Neural cell (in vitro differentiated cells): ENCODE measurements around the gene KRT35. TPM values are rescaled to one million over a fixed set of nuclear protein-coding genes. Genes with fewer than 3 reads are reported as not detected.

Experiments used
- H2AFZ ChIP-seq: fragments of 200-600, 300-800 bp; sonication (generic), shearing (Covaris generic); 2 replicates; pipeline ENCODE4 v1.6.0; 2014; ENCODE audit warnings: low read depth, mild to moderate bottlenecking, antibody characterized with exemption, low read length, moderate library complexity
- H3F3A ChIP-seq: fragments of 200-600 bp; shearing (Covaris generic); 2 replicates; pipeline ENCODE4 v1.6.1; 2016; ENCODE audit warnings: mild to moderate bottlenecking, moderate library complexity, mixed read lengths, antibody characterized with exemption, low read length; ENCODE audit not compliant: insufficient read depth, poor library complexity, severe bottlenecking
- H3K27ac ChIP-seq: fragments of 200-600, 300-800 bp; sonication (generic), shearing (Covaris generic); 2 replicates; pipeline ENCODE4 v1.5.1; 2014; ENCODE audit warnings: mild to moderate bottlenecking, low read length, moderate library complexity
- H3K27me3 ChIP-seq: fragments of 300-800, 200-600 bp; sonication (generic), shearing (Covaris generic); 2 replicates; pipeline ENCODE4 v1.6.0; 2014; ENCODE audit warnings: mild to moderate bottlenecking, low read depth, low read length, moderate library complexity; ENCODE audit not compliant: insufficient read depth
- H3K36me3 ChIP-seq: fragments of 300-800, 200-600 bp; sonication (generic), shearing (Covaris generic); 2 replicates; pipeline ENCODE4 v1.5.1; 2014; ENCODE audit warnings: mild to moderate bottlenecking, antibody characterized with exemption, low read length, moderate library complexity; ENCODE audit not compliant: insufficient read depth
- H3K4me2 ChIP-seq: fragments of 300-800, 200-600 bp; sonication (generic), shearing (Covaris generic); 2 replicates; pipeline ENCODE4 v1.6.0; 2014; ENCODE audit warnings: mild to moderate bottlenecking, low read length
- H3K4me3 ChIP-seq: fragments of 300-800, 200-600 bp; sonication (generic), shearing (Covaris generic); 2 replicates; pipeline ENCODE4 v1.5.1; 2014; ENCODE audit warnings: mild to moderate bottlenecking, low read length, moderate library complexity
- H3K79me2 ChIP-seq: fragments of 200-600 bp; shearing (Covaris generic); replicated peaks from 2 replicates; pipeline ENCODE4 v1.6.0; 2014; ENCODE audit warnings: mild to moderate bottlenecking, low read length, moderate library complexity; ENCODE audit not compliant: insufficient read depth
- H3K9ac ChIP-seq: fragments of 300-800, 200-600 bp; sonication (generic), shearing (Covaris generic); 2 replicates; pipeline ENCODE4 v1.6.1; 2016; ENCODE audit warnings: mild to moderate bottlenecking, low read length, mixed read lengths
- H3K9me2 ChIP-seq: fragments of 200-600 bp; shearing (Covaris generic); 2 replicates; pipeline ENCODE4 v1.6.1; 2016; ENCODE audit warnings: mild to moderate bottlenecking, low read length, mixed read lengths; ENCODE audit not compliant: insufficient read depth
- H3K9me3 ChIP-seq: fragments of 200-600, 300-800 bp; sonication (generic), shearing (Covaris generic); 2 replicates; pipeline ENCODE4 v1.6.1; 2016; ENCODE audit warnings: mild to moderate bottlenecking, mixed run types, low read length, moderate library complexity, mixed read lengths
- H4K20me1 ChIP-seq: fragments of 200-600 bp; shearing (Covaris generic); 2 replicates; pipeline ENCODE4 v1.6.1; 2016; ENCODE audit warnings: mild to moderate bottlenecking, mixed run types; ENCODE audit not compliant: insufficient read depth
- EP300 ChIP-seq: fragments of 450-650 bp; conservative IDR thresholded peaks from 2 replicates; pipeline ENCODE4 v1.6.1; 2014; ENCODE audit warnings: antibody characterized with exemption, mild to moderate bottlenecking, moderate library complexity; ENCODE audit not compliant: poor library complexity, severe bottlenecking
- EZH2 ChIP-seq: fragments of 200-600, 300-800 bp; shearing (Covaris generic), sonication (generic); IDR thresholded peaks from 2 replicates; pipeline ENCODE4 v1.6.1; 2014; ENCODE audit warnings: antibody characterized with exemption, low read length, borderline replicate concordance, mild to moderate bottlenecking; ENCODE audit not compliant: insufficient read depth, poor library complexity, severe bottlenecking
- MXI1 ChIP-seq: fragments of 450-650 bp; conservative IDR thresholded peaks from 2 replicates; pipeline ENCODE4 v1.6.1; 2014; ENCODE audit warnings: antibody characterized with exemption, mild to moderate bottlenecking; ENCODE audit not compliant: poor library complexity, severe bottlenecking
- POLR2AphosphoS5 ChIP-seq: IDR thresholded peaks from 2 replicates; pipeline ENCODE4 v1.6.1; 2012
- RAD21 ChIP-seq: fragments of 450-650 bp; conservative IDR thresholded peaks from 2 replicates; pipeline ENCODE4 v1.6.1; 2014; ENCODE audit warnings: antibody characterized with exemption, mild to moderate bottlenecking, moderate library complexity
- SMC3 ChIP-seq: fragments of 450-650 bp; conservative IDR thresholded peaks from 2 replicates; pipeline ENCODE4 v1.6.1; 2014; ENCODE audit warnings: antibody characterized with exemption, mild to moderate bottlenecking, moderate library complexity; ENCODE audit not compliant: poor library complexity
- TAF1 ChIP-seq: IDR thresholded peaks from 2 replicates; pipeline ENCODE4 v1.6.1; 2012; ENCODE audit warnings: low read depth
- polyA plus RNA-seq: library from polyadenylated mRNA; depleted of rRNA; stranded (reverse); fragments of >200 nt; gene quantifications from 2 replicates; pipeline ENCODE4 v1.2.3, GENCODE V29; 2014
- TF ChIP-seq, protein P1 (sequence below): IDR thresholded peaks from 2 replicates; pipeline ENCODE4 v1.6.1; 2012; ENCODE audit warnings: borderline replicate concordance
- TF ChIP-seq, protein P2 (sequence below): fragments of 450-650 bp; IDR thresholded peaks from 2 replicates; pipeline ENCODE4 v1.5.1; 2014; ENCODE audit warnings: antibody characterized with exemption, mild to moderate bottlenecking, moderate library complexity; ENCODE audit not compliant: poor library complexity, severe bottlenecking

The KRT35 gene
- polyA plus RNA-seq, 1 donor from 2014 or later, result not detected

DNA sequence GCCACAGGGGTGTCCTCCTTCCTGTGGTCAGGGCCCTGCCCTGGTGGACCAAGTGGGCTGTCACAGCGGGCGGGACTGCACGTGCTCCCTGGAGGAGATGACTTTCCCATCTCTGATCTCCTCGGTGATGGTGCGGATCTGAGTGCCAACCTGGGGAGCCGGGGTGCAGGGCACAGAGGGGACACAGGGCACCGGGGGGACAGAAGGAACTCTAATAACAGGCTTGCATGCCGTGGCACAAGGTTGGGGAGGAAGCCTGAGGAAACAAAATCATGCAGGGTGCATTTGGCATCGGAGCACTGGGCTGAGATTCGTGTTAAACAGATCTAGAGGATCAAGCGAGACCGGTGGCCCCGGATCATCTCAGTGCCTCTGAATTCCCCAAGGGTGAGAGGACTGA, 5.4 kb upstream of the KRT35 start:
- H3K79me2 ChIP-seq, result no peaks in the 10 kb centered on the region
- no peak overlapping the region for H3K27ac ChIP-seq
- H3K4me2 ChIP-seq, result no peak overlapping the region
- H3K4me3 ChIP-seq, result no peak overlapping the region
- H2AFZ ChIP-seq, result no peak overlapping the region
- no peaks in the 10 kb centered on the region for H3F3A ChIP-seq
- no peaks in the 10 kb centered on the region for H3K9me2 ChIP-seq
- no peaks in the 10 kb centered on the region for H3K27me3 ChIP-seq
- H3K9me3 ChIP-seq, result no peaks in the 10 kb centered on the region
- no peak for TF ChIP-seq EZH2
- TF ChIP-seq RAD21, result no peak
- TF ChIP-seq, protein P1, sequence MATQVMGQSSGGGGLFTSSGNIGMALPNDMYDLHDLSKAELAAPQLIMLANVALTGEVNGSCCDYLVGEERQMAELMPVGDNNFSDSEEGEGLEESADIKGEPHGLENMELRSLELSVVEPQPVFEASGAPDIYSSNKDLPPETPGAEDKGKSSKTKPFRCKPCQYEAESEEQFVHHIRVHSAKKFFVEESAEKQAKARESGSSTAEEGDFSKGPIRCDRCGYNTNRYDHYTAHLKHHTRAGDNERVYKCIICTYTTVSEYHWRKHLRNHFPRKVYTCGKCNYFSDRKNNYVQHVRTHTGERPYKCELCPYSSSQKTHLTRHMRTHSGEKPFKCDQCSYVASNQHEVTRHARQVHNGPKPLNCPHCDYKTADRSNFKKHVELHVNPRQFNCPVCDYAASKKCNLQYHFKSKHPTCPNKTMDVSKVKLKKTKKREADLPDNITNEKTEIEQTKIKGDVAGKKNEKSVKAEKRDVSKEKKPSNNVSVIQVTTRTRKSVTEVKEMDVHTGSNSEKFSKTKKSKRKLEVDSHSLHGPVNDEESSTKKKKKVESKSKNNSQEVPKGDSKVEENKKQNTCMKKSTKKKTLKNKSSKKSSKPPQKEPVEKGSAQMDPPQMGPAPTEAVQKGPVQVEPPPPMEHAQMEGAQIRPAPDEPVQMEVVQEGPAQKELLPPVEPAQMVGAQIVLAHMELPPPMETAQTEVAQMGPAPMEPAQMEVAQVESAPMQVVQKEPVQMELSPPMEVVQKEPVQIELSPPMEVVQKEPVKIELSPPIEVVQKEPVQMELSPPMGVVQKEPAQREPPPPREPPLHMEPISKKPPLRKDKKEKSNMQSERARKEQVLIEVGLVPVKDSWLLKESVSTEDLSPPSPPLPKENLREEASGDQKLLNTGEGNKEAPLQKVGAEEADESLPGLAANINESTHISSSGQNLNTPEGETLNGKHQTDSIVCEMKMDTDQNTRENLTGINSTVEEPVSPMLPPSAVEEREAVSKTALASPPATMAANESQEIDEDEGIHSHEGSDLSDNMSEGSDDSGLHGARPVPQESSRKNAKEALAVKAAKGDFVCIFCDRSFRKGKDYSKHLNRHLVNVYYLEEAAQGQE, result no peak
- no peak for TF ChIP-seq TAF1
- no peak for TF ChIP-seq EP300
- no peak for TF ChIP-seq POLR2AphosphoS5
- TF ChIP-seq SMC3, result no peak
- TF ChIP-seq, protein P2, sequence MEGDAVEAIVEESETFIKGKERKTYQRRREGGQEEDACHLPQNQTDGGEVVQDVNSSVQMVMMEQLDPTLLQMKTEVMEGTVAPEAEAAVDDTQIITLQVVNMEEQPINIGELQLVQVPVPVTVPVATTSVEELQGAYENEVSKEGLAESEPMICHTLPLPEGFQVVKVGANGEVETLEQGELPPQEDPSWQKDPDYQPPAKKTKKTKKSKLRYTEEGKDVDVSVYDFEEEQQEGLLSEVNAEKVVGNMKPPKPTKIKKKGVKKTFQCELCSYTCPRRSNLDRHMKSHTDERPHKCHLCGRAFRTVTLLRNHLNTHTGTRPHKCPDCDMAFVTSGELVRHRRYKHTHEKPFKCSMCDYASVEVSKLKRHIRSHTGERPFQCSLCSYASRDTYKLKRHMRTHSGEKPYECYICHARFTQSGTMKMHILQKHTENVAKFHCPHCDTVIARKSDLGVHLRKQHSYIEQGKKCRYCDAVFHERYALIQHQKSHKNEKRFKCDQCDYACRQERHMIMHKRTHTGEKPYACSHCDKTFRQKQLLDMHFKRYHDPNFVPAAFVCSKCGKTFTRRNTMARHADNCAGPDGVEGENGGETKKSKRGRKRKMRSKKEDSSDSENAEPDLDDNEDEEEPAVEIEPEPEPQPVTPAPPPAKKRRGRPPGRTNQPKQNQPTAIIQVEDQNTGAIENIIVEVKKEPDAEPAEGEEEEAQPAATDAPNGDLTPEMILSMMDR, result no peak
- no peak for TF ChIP-seq MXI1
- H3K9ac ChIP-seq, result no peak overlapping the region
- H3K36me3 ChIP-seq, result no peaks in the 10 kb centered on the region
- H4K20me1 ChIP-seq, result no peaks in the 10 kb centered on the region

DNA sequence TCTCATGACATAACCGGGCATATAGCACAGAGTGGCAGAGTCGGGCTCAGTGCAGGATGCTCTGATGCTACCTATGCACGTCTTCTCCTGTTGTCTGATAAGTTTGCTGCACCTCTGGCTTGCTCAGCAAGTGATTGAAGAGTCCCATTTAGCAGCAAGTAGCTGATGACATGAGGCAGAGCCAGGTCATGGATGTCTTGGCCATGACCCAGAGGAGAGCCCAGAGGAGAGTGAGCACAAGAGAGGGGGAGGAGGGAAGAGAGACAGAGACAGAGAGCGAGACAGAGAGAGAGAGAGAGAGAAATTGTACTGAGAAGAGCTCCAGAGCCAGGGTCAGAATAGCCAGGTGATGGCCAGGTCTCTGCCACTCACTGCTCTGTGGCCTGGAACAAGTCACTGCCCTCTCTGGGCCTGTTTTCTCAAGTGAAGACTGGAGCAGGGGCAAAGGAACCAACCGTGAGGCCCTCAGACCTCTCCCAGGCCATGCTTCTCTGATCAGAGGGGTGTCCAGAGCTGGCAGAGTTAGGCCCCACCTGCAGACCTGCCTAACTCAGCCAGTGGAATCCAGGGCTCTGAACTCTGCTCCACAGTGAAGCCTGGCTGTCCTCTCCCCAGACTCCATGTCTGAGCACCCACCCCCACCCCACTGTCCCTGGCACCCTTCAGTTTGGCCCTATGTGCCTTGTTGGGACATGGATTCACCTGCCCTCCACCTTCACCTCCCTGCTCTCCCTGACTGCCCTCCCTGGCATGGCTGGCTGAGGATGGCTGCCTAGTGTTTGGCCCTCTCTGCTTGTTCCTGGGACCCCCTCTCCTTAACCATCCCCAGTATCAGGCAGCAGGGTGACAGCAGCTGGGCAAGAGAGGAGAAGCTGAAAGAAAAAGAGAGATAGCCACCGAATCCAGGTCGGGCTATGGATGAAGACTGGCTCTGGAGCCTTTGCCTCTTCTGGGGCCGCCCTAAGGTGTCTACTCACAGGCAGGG, 4.3 kb upstream of the KRT35 start:
- Histone ChIP-seq H3K4me2 (no peak overlapping the region), H3K9ac (no peak overlapping the region), H3K36me3 (no peaks in the 10 kb centered on the region), H2AFZ (no peak overlapping the region), H3K79me2 (no peaks in the 10 kb centered on the region), H3K27me3 (no peaks in the 10 kb centered on the region), H3K9me2 (no peaks in the 10 kb centered on the region), H3F3A (no peaks in the 10 kb centered on the region), H3K9me3 (no peaks in the 10 kb centered on the region), H4K20me1 (no peaks in the 10 kb centered on the region), H3K4me3 (no peak overlapping the region), H3K27ac (no peak overlapping the region)
- TF ChIP-seq, protein P2, result no peak
- TF ChIP-seq SMC3 (no peak), RAD21 (no peak), POLR2AphosphoS5 (no peak), TAF1 (no peak), EP300 (no peak), MXI1 (no peak), EZH2 (no peak)
- TF ChIP-seq, protein P1, result no peak
